ENCODE measurements around the gene GLT1D1.

The GLT1D1 gene

GRCh38 chr12:129001826-129002225 is 148.5 kb downstream of the GLT1D1 start:
- DNase-seq (ENCODE audit: low read depth in 2 of 2): no peak

- DNase-seq (ENCODE audit: low read depth in 2 of 2): no peak
These were observed 149.1 kb downstream of the GLT1D1 start for GRCh38 chr12:129002427-129002826.

- DNase-seq (ENCODE audit: low read depth in 2 of 2): no peak
These were observed 152.1 kb downstream of the GLT1D1 start for GRCh38 chr12:129005416-129005815.

- no peak for DNase-seq (ENCODE audit: low read depth in 2 of 2)
These were observed 152.6 kb downstream of the GLT1D1 start for GRCh38 chr12:129005829-129006228.

GRCh38 chr12:129009833-129010622 is 156.8 kb downstream of the GLT1D1 start:
- no peak for DNase-seq (ENCODE audit: low read depth in 2 of 2)

GRCh38 chr12:129016159-129016558 is 162.9 kb downstream of the GLT1D1 start:
- no peak for DNase-seq (ENCODE audit: low read depth in 2 of 2)

- no peak for DNase-seq (ENCODE audit: low read depth in 2 of 2)
These were observed 171.8 kb downstream of the GLT1D1 start for GRCh38 chr12:129025055-129025454.

- DNase-seq (ENCODE audit: low read depth in 2 of 2): no peak
These were observed 175.6 kb downstream of the GLT1D1 start for GRCh38 chr12:129028844-129029243.
